OCI-M2 (cell line): Measurements from ENCODE around the gene C17orf100.

ENCODE experiments used
- DNase-seq: peaks from one replicate; lab custom pipeline; 2025; ENCODE audit not compliant: unreplicated experiment; lab: John Stamatoyannopoulos, UW

C17orf100 gene

GRCh38 chr17:6668219-6668618, 16.7 kb downstream of the C17orf100 start:
- DNase-seq, result no peak

- DNase-seq, result no peak
Observed at GRCh38 chr17:6668727-6669425, 17.3 kb downstream of the C17orf100 start.

GRCh38 chr17:6669479-6670212, 18.1 kb downstream of the C17orf100 start:
- no peak for DNase-seq

GRCh38 chr17:6670571-6670970, 19.0 kb downstream of the C17orf100 start:
- no peak for DNase-seq

- no peak for DNase-seq
Observed at GRCh38 chr17:6670999-6671398, 19.4 kb downstream of the C17orf100 start.

- no peak for DNase-seq
Observed at GRCh38 chr17:6671431-6671830, 19.9 kb downstream of the C17orf100 start.

- DNase-seq, result no peak
Observed at GRCh38 chr17:6674586-6674985, 23.0 kb downstream of the C17orf100 start.

GRCh38 chr17:6675201-6675825, 23.8 kb downstream of the C17orf100 start:
- DNase-seq, result no peak

- DNase-seq, result no peak
Observed at GRCh38 chr17:6676802-6677157, 25.2 kb downstream of the C17orf100 start.

GRCh38 chr17:6677158-6677831, 25.7 kb downstream of the C17orf100 start:
- DNase-seq, result no peak

- no peak for DNase-seq
Observed at GRCh38 chr17:6677946-6678345, 26.4 kb downstream of the C17orf100 start.

- DNase-seq, result no peak
Observed at GRCh38 chr17:6679241-6679640, 27.7 kb downstream of the C17orf100 start.

GRCh38 chr17:6681176-6681575, 29.6 kb downstream of the C17orf100 start:
- no peak for DNase-seq

GRCh38 chr17:6681671-6682070, 30.1 kb downstream of the C17orf100 start:
- no peak for DNase-seq

- no peak for DNase-seq
Observed at GRCh38 chr17:6682339-6682738, 30.8 kb downstream of the C17orf100 start.

- no peak for DNase-seq
Observed at GRCh38 chr17:6683081-6683684, 31.6 kb downstream of the C17orf100 start.

GRCh38 chr17:6683730-6684459, 32.3 kb downstream of the C17orf100 start:
- DNase-seq, result no peak

- DNase-seq, result no peak
Observed at GRCh38 chr17:6684460-6684783, 32.9 kb downstream of the C17orf100 start.

- DNase-seq, result no peak
Observed at GRCh38 chr17:6684881-6685767, 33.6 kb downstream of the C17orf100 start.

GRCh38 chr17:6686026-6686425, 34.5 kb downstream of the C17orf100 start:
- DNase-seq, result no peak
